Measurements from ENCODE around the gene PSMG3. TPM values are rescaled to one million over a fixed set of nuclear protein-coding genes. Genes with fewer than 3 reads are reported as not detected.
"Not testable (repeated sequence)": the region's sequence is repeated elsewhere in the genome, so short reads cannot be mapped to it uniquely, and the experiment has no call there.

PSMG3 gene
- total RNA-seq, 1 donor from 2014 or later: 79.8 TPM

- TF ChIP-seq, protein P1, sequence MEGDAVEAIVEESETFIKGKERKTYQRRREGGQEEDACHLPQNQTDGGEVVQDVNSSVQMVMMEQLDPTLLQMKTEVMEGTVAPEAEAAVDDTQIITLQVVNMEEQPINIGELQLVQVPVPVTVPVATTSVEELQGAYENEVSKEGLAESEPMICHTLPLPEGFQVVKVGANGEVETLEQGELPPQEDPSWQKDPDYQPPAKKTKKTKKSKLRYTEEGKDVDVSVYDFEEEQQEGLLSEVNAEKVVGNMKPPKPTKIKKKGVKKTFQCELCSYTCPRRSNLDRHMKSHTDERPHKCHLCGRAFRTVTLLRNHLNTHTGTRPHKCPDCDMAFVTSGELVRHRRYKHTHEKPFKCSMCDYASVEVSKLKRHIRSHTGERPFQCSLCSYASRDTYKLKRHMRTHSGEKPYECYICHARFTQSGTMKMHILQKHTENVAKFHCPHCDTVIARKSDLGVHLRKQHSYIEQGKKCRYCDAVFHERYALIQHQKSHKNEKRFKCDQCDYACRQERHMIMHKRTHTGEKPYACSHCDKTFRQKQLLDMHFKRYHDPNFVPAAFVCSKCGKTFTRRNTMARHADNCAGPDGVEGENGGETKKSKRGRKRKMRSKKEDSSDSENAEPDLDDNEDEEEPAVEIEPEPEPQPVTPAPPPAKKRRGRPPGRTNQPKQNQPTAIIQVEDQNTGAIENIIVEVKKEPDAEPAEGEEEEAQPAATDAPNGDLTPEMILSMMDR (IDR thresholded peaks at IDR 0.05; ENCODE audit: insufficient read depth, low read length, poor library complexity, severe bottlenecking): no peak
- H3K4me3 ChIP-seq (ENCODE audit: low read depth, low read length): no peak overlapping the region
- H3K27me3 ChIP-seq (ENCODE audit: control insufficient read depth, insufficient read depth, low read length): peaks cover 41% of the 10 kb centered on the region
- H3K36me3 ChIP-seq (ENCODE audit: control insufficient read depth, insufficient read depth, low read length): no peaks in the 10 kb centered on the region
- no peak for DNase-seq (ENCODE audit: low read depth)
Observed at GRCh38 chr7:1586827-1587705, 17.2 kb upstream of the PSMG3 start.

- TF ChIP-seq, protein P1 (IDR thresholded peaks at IDR 0.05; ENCODE audit: insufficient read depth, low read length, poor library complexity, severe bottlenecking): no peak
- peaks cover 33% of the 10 kb centered on the region for H3K27me3 ChIP-seq (ENCODE audit: control insufficient read depth, insufficient read depth, low read length)
Observed at GRCh38 chr7:1586126-1586826, 16.4 kb upstream of the PSMG3 start.

GRCh38 chr7:1585142-1585981 lies 15.5 kb upstream of the PSMG3 start:
- H3K4me3 ChIP-seq (ENCODE audit: low read depth, low read length): no peak overlapping the region
- no peaks in the 10 kb centered on the region for H3K36me3 ChIP-seq (ENCODE audit: control insufficient read depth, insufficient read depth, low read length)
- peaks cover 32% of the 10 kb centered on the region for H3K27me3 ChIP-seq (ENCODE audit: control insufficient read depth, insufficient read depth, low read length)
- TF ChIP-seq, protein P1 (IDR thresholded peaks at IDR 0.05; ENCODE audit: insufficient read depth, low read length, poor library complexity, severe bottlenecking): no peak
- no peak for DNase-seq (ENCODE audit: low read depth)

More at GRCh38 chr7:1586126-1586826, 16.4 kb upstream of the PSMG3 start:
- DNase-seq (ENCODE audit: low read depth): no peak
- Histone ChIP-seq H3K4me3 (ENCODE audit: low read depth, low read length) (no peak overlapping the region), H3K36me3 (ENCODE audit: control insufficient read depth, insufficient read depth, low read length) (no peaks in the 10 kb centered on the region)

- Histone ChIP-seq H3K4me3 (ENCODE audit: low read depth, low read length) (no peak overlapping the region), H3K27me3 (ENCODE audit: control insufficient read depth, insufficient read depth, low read length) (peaks cover 36% of the 10 kb centered on the region), H3K36me3 (ENCODE audit: control insufficient read depth, insufficient read depth, low read length) (no peaks in the 10 kb centered on the region)
- no peak for DNase-seq (ENCODE audit: low read depth)
- TF ChIP-seq, protein P1 (IDR thresholded peaks at IDR 0.05; ENCODE audit: insufficient read depth, low read length, poor library complexity, severe bottlenecking): no peak
Observed at GRCh38 chr7:1584700-1585099, 14.9 kb upstream of the PSMG3 start.

DNA sequence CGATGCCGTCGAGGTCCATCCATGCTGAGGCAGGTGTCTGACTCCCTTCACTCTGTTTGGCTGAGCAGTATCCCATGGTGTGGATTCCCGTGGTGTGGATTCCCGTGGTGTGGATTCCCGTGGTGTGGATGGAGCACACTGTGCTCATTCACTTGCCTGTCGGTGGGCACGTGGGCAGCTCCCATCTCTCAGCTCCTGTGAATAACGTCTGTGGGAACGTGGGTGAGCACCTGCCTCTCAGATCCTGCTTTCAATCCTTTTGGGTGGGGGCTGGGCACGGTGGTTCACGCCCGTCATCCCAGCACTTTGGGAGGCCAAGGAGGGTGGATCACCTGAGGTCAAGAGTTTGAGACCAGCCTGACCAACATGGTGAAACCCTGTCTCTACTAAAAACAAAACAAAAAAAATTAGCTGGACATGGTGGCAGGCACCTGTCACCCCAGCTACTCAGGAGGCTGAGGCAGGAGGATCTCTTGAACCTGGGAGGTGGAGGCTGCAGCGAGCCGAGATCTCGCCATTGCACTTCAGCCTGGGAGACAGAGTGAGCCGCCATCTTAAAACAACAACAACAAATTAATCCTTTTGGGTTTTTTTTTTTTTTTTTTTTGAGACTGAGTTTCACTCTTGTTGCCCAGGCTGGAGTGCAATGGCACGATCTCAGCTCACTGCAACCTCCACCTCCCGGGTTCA lies 13.6 kb upstream of the PSMG3 start:
- H3K36me3 ChIP-seq (ENCODE audit: control insufficient read depth, insufficient read depth, low read length); H3K4me3 ChIP-seq (ENCODE audit: low read depth, low read length); DNase-seq (ENCODE audit: low read depth): not testable (repeated sequence)
- peaks cover 36% of the 10 kb centered on the region for H3K27me3 ChIP-seq (ENCODE audit: control insufficient read depth, insufficient read depth, low read length)

All from kidney epithelial cell (primary cell).